CD4-positive, alpha-beta T cell treated with Interleukin-6 at 100 ng/mL for 8 hours (primary cell): ENCODE data around the gene MMP10.

Source experiments
- DNase-seq: peaks from one replicate; pipeline ENCODE4 v3.0.0-alpha.2; 2020; ENCODE audit warnings: mixed read lengths, low spot score

Gene MMP10

GRCh38 chr11:102729849-102730815 lies 50.3 kb downstream of the MMP10 start:
- DNase-seq: no peak

- DNase-seq: no peak
These were observed 52.5 kb downstream of the MMP10 start for GRCh38 chr11:102727890-102728289.

- DNase-seq: no peak
These were observed 55.4 kb downstream of the MMP10 start, which contains the start of gene MMP8 for GRCh38 chr11:102724904-102725500. MMP8 (minus strand) TSS chr11:102724954; CDS start chr11:102724855, 99 bp downstream.

GRCh38 chr11:102722821-102723220 lies 57.6 kb downstream of the MMP10 start:
- DNase-seq: no peak
